GM12801 (cell line): ENCODE measurements around the gene CLEC18B.

ENCODE experiments used
- CTCF ChIP-seq: IDR thresholded peaks from one replicate; pipeline ENCODE4 v1.5.1; 2011; ENCODE audit warnings: control low read depth; ENCODE audit not compliant: insufficient read length; ENCODE audit errors: extremely low read depth

Gene CLEC18B

GRCh38 chr16:74463888-74464287 lies 42.6 kb upstream of the CLEC18B start:
- TF ChIP-seq CTCF, result no peak

GRCh38 chr16:74462361-74462760 lies 41.1 kb upstream of the CLEC18B start:
- no peak for TF ChIP-seq CTCF

- no peak for TF ChIP-seq CTCF
Measured at GRCh38 chr16:74461826-74462225, 40.5 kb upstream of the CLEC18B start.

- TF ChIP-seq CTCF, result no peak
Measured at GRCh38 chr16:74460542-74460941, 39.3 kb upstream of the CLEC18B start.

GRCh38 chr16:74456290-74456625 lies 35.0 kb upstream of the CLEC18B start:
- TF ChIP-seq CTCF, result no peak

GRCh38 chr16:74455619-74456289 lies 34.5 kb upstream of the CLEC18B start:
- TF ChIP-seq CTCF, result no peak

- TF ChIP-seq CTCF, result no peak
Measured at GRCh38 chr16:74455213-74455612, 33.9 kb upstream of the CLEC18B start.
